ENCODE measurements around the gene CD300E. TPM values are rescaled to one million over a fixed set of nuclear protein-coding genes. Genes with fewer than 3 reads are reported as not detected.

Gene CD300E
- total and polyA plus RNA-seq, 2 of the 13 experiments (the other 11 are each of a cell fraction or from before 2014, with no cell fraction given) = not detected

DNA sequence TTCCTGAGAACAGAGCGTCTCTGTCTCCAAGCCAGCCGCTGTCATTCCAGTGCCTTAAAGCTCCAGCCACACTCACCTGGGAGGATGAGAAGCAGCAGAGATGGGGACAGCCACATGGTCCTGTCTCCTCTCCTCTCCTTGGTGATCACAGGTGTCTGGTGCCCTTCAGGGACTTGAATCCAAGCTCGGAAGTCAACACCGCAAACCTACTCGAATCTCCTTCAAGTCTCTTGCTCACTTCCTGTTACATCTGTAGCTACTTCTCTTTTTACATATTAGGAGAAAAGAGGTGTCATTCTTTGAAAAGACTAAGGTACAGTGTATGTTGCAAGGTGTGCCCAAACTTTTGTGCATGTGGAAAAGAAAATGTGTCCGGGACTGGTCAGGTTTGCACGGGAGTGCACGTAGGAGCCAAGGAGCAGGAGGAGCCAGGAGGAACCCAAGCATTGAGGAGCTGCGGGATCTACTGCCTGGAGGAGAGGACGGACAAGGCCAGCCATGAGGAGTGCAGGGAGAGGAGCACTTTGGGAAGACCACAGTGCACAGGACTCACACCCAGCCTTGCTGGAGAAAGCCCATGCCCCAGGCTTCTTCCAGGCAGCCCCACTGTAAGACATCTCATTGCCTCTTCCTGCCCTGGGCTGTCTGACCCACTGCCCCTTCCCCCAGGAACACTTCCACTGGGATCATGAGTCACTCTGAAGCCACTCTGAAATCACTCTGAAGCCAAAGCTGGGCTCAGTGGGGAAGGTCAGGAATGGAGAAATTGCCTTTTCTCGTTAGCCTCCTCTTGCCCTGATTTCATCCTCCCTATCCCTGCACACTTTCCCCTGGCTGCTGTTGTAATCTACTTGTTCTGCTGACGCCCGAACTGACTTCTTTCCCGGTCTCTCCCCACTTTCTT lies 31.2 kb downstream of the CD300E start, which contains the start of gene CD300LD:
TSS of gene CD300LD (minus strand) at position 197 of the 904 bp plus-strand sequence. CDS start at position 116, 81 bp downstream.
- POLR2A ChIA-PET = no interaction called here

More for the DNA sequence above, 31.2 kb downstream of the CD300E start, which contains the start of gene CD300LD:
- no peak for TF ChIP-seq ZNF280B (CRISPR knock-in tag; IDR thresholded peaks at IDR 0.05; ENCODE audit: borderline replicate concordance)
- TF ChIP-seq, protein P1, sequence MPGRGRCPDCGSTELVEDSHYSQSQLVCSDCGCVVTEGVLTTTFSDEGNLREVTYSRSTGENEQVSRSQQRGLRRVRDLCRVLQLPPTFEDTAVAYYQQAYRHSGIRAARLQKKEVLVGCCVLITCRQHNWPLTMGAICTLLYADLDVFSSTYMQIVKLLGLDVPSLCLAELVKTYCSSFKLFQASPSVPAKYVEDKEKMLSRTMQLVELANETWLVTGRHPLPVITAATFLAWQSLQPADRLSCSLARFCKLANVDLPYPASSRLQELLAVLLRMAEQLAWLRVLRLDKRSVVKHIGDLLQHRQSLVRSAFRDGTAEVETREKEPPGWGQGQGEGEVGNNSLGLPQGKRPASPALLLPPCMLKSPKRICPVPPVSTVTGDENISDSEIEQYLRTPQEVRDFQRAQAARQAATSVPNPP (CRISPR knock-in tag; IDR thresholded peaks at IDR 0.05) = no peak
- TF ChIP-seq, protein P2, sequence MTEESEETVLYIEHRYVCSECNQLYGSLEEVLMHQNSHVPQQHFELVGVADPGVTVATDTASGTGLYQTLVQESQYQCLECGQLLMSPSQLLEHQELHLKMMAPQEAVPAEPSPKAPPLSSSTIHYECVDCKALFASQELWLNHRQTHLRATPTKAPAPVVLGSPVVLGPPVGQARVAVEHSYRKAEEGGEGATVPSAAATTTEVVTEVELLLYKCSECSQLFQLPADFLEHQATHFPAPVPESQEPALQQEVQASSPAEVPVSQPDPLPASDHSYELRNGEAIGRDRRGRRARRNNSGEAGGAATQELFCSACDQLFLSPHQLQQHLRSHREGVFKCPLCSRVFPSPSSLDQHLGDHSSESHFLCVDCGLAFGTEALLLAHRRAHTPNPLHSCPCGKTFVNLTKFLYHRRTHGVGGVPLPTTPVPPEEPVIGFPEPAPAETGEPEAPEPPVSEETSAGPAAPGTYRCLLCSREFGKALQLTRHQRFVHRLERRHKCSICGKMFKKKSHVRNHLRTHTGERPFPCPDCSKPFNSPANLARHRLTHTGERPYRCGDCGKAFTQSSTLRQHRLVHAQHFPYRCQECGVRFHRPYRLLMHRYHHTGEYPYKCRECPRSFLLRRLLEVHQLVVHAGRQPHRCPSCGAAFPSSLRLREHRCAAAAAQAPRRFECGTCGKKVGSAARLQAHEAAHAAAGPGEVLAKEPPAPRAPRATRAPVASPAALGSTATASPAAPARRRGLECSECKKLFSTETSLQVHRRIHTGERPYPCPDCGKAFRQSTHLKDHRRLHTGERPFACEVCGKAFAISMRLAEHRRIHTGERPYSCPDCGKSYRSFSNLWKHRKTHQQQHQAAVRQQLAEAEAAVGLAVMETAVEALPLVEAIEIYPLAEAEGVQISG (CRISPR knock-in tag; IDR thresholded peaks at IDR 0.05) = no peak
- TF ChIP-seq FOXK1 (CRISPR knock-in tag; IDR thresholded peaks at IDR 0.05; ENCODE audit: borderline replicate concordance, low read depth) = no peak
- no peak for TF ChIP-seq ZNF207 (IDR thresholded peaks at IDR 0.05; ENCODE audit: borderline replicate concordance)
- no peak for TF ChIP-seq ETS1 (CRISPR knock-in tag; IDR thresholded peaks at IDR 0.05)
- no peak for TF ChIP-seq AKNA (CRISPR knock-in tag; IDR thresholded peaks at IDR 0.05; ENCODE audit: borderline replicate concordance)
- TF ChIP-seq ZBTB38 (CRISPR knock-in tag; IDR thresholded peaks at IDR 0.05) = no peak
- TF ChIP-seq PHB2 (IDR thresholded peaks at IDR 0.05; ENCODE audit: partially characterized antibody) = no peak
- TF ChIP-seq RAD21 (CRISPR knock-in tag; IDR thresholded peaks at IDR 0.05) = no peak
- in situ Hi-C loops (cut with HindIII; ENCODE audit: extremely low pct_ligation_motif_present, low pct_unique_long_range_greater_than_20kb) = no loop called here
- Histone ChIP-seq H3K36me3 (replicated peaks in 1 of 2; ENCODE audit: control insufficient read depth in 1 of 2, insufficient read depth in 2 of 2, low read length in 2 of 2) (no peaks in the 10 kb centered on the region), H3K27ac (ENCODE audit: extremely low read length, insufficient read depth, low read length) (no peak within 1 kb of the TSS), H3K79me2 (ENCODE audit: insufficient read depth, low read length) (no peaks in the 10 kb centered on the region), H3K4me1 (ENCODE audit: insufficient read depth, low read length) (no peaks in the 10 kb centered on the region), H4K20me1 (ENCODE audit: insufficient read depth, low read length) (no peaks in the 10 kb centered on the region), H3K27me3 (ENCODE audit: control insufficient read depth in 1 of 2, insufficient read depth in 2 of 2, low read length in 2 of 2) (peaks cover 0 to 17% of the 10 kb centered on the region in 2 experiments; a peak in 2 of 5 replicates), H3K4me2 (ENCODE audit: low read depth, low read length) (no peak within 1 kb of the TSS), H2AFZ (ENCODE audit: low read length) (no peak within 1 kb of the TSS), H3K4me3 (replicated peaks in 1 of 3; ENCODE audit: insufficient read depth in 1 of 3, low read depth in 2 of 3, low read length in 3 of 3) (no peak within 1 kb of the TSS), H3K9me3 (ENCODE audit: low read length) (no peaks in the 10 kb centered on the region), H3K9ac (ENCODE audit: insufficient read depth, low read depth, low read length) (no peak within 1 kb of the TSS)
- BruUV-seq (replicated peaks) = no TSS peak
- DNase-seq (ENCODE audit: low spot score) (no peak), FAIRE-seq (no peak), ATAC-seq (no peak)
- CTCF ChIA-PET (ENCODE audit: low intra/inter-chr PET ratio, low total read pairs) = no interaction called here
- intact Hi-C loops (cut with micrococcal nuclease; ENCODE audit: unreplicated experiment) = no loop called here
- 21% methylated on average over 14 of the region's 14 CpGs for WGBS (ENCODE audit: low lambda C conversion rate)

All from HepG2 (cell line).